ENCODE data around the gene RTN1.

RTN1 gene

GRCh38 chr14:59871166-59871495 lies 555 bp upstream of the RTN1 start:
- DNase-seq (ENCODE audit: low spot score), result no peak
- no peak for TF ChIP-seq CTCF (IDR thresholded peaks at IDR 0.05; ENCODE audit: extremely low read depth, missing control alignments)

GRCh38 chr14:59869381-59870255 lies 958 bp downstream of the RTN1 start:
- no peak for DNase-seq (ENCODE audit: low spot score)
- TF ChIP-seq CTCF (IDR thresholded peaks at IDR 0.05; ENCODE audit: extremely low read depth, missing control alignments), result no peak

GRCh38 chr14:59868021-59868420 lies 2.6 kb downstream of the RTN1 start:
- DNase-seq (ENCODE audit: low spot score), result no peak
- TF ChIP-seq CTCF (IDR thresholded peaks at IDR 0.05; ENCODE audit: extremely low read depth, missing control alignments), result no peak

GRCh38 chr14:59863806-59864525 lies 6.6 kb downstream of the RTN1 start:
- DNase-seq (ENCODE audit: low spot score), result no peak

GRCh38 chr14:59857328-59857727 lies 13.2 kb downstream of the RTN1 start:
- no peak for TF ChIP-seq CTCF (IDR thresholded peaks at IDR 0.05; ENCODE audit: extremely low read depth, missing control alignments)
- DNase-seq (ENCODE audit: low spot score), result no peak

More at GRCh38 chr14:59863806-59864525, 6.6 kb downstream of the RTN1 start:
- no peak for TF ChIP-seq CTCF (IDR thresholded peaks at IDR 0.05; ENCODE audit: extremely low read depth, missing control alignments)

- no peak for TF ChIP-seq CTCF (IDR thresholded peaks at IDR 0.05; ENCODE audit: extremely low read depth, missing control alignments)
- no peak for DNase-seq (ENCODE audit: low spot score)
Observed at GRCh38 chr14:59852350-59852749, 18.2 kb downstream of the RTN1 start.

- TF ChIP-seq CTCF (IDR thresholded peaks at IDR 0.05; ENCODE audit: extremely low read depth, missing control alignments), result no peak
- no peak for DNase-seq (ENCODE audit: low spot score)
Observed at GRCh38 chr14:59850458-59850857, 20.1 kb downstream of the RTN1 start.
